HCT116 (cell line): ENCODE results near the gene KRT78. TPM values are rescaled to one million over a fixed set of nuclear protein-coding genes. Genes with fewer than 3 reads are reported as not detected.

Source experiments
- ATAC-seq: fragments of 200-7000 bp; cut with Tn5 transposase; 2 replicates; pipeline ENCODE4 v1.9.1; 2020; ENCODE audit warnings: mild to moderate bottlenecking, moderate library complexity
- BruUV-seq: library from RNA; stranded (reverse); fragments of 400-500 nt; replicated peaks from 2 replicates; lab custom pipeline; 2021; lab: Mats Ljungman, UMichigan
- CTCF ChIA-PET: fragments of 300-600 bp; sonication (Branson Sonifier 250); formaldehyde crosslinking; loops from one replicate; lab custom pipeline; 2021; ENCODE audit warnings: antibody characterized with exemption; lab: Charles Lee
- POLR2A ChIA-PET: fragments of 300-600, 350-600 bp; sonication (Branson Sonifier 250); formaldehyde crosslinking; loops from one replicate; lab custom pipeline; 2021; ENCODE audit warnings: antibody characterized with exemption; lab: Charles Lee
- RAD21 ChIA-PET, 2 experiments: fragments of 300-600 bp; sonication (Branson Sonifier 250); formaldehyde crosslinking; loops; one replicate each; lab custom pipeline; 2023; ENCODE audit warnings: low total read pairs in 2 of 2; ENCODE audit not compliant: uncharacterized antibody in 2 of 2, unreplicated experiment in 2 of 2, low non-redundant PET in 1 of 2; lab: Charles Lee
- DNase-seq: peaks from one replicate; pipeline ENCODE4 v3.0.0-alpha.2; 2010; ENCODE audit warnings: low read depth, low spot score
- H2AFZ ChIP-seq: fragments of 200-600 bp; shearing (Covaris generic), sonication (generic); 2 replicates; pipeline ENCODE4 v1.6.1; 2017; ENCODE audit warnings: low read depth, mixed run types, mixed read lengths, antibody characterized with exemption, low read length; ENCODE audit not compliant: poor library complexity, severe bottlenecking
- H3K27ac ChIP-seq: 2 replicates; pipeline ENCODE4 v1.5.1; 2012; ENCODE audit warnings: low read depth, low read length
- H3K27me3 ChIP-seq: fragments of 200-600 bp; sonication (generic); 2 replicates; pipeline ENCODE4 v1.6.1; 2016; ENCODE audit warnings: mixed run types, low read length, mixed read lengths; ENCODE audit not compliant: insufficient read depth
- H3K36me3 ChIP-seq, 2 experiments: fragments of 200-500 bp in 1 of 2; fragments of 200-600 bp in 1 of 2; sonication (Bioruptor generic) in 1 of 2; sonication (generic) in 1 of 2; 2 replicates each; pipeline versions ENCODE4 v1.5.1 to v1.6.1; 2014 to 2016; ENCODE audit warnings: low read length in 2 of 2, inconsistent platforms in 1 of 2, mixed read lengths in 1 of 2, mixed run types in 1 of 2; ENCODE audit not compliant: insufficient read depth in 2 of 2, control insufficient read depth in 1 of 2
- H3K4me1 ChIP-seq, 2 experiments: fragments of 200-600 bp in 1 of 2; sonication (generic) in 1 of 2; 2 replicates each; pipeline versions ENCODE4 v1.5.1 to v1.6.1; 2012 to 2017; ENCODE audit warnings: low read length in 2 of 2, inconsistent platforms in 1 of 2, mild to moderate bottlenecking in 1 of 2, mixed read lengths in 1 of 2, mixed run types in 1 of 2, moderate library complexity in 1 of 2; ENCODE audit not compliant: insufficient read depth in 2 of 2, control insufficient read depth in 1 of 2
- H3K4me2 ChIP-seq: fragments of 200-600 bp; sonication (generic); 2 replicates; pipeline ENCODE4 v1.6.1; 2017; ENCODE audit warnings: mixed run types, low read length, mixed read lengths
- H3K4me3 ChIP-seq, 2 experiments: fragments of 200-600 bp in 1 of 2; sonication (generic) in 1 of 2; replicated peaks in 1 of 2; 2 replicates each; pipeline ENCODE4 v1.5.1; 2011 to 2016; ENCODE audit warnings: low read length in 2 of 2, control low read depth in 1 of 2, low read depth in 1 of 2, mild to moderate bottlenecking in 1 of 2, mixed read lengths in 1 of 2, mixed run types in 1 of 2
- H3K79me2 ChIP-seq: fragments of 200-600 bp; sonication (generic); 2 replicates; pipeline ENCODE4 v1.6.1; 2017; ENCODE audit warnings: mild to moderate bottlenecking, mixed run types, low read length, moderate library complexity, mixed read lengths; ENCODE audit not compliant: insufficient read depth
- H3K9ac ChIP-seq: fragments of 200-600 bp; sonication (generic); 2 replicates; pipeline ENCODE4 v1.6.1; 2016; ENCODE audit warnings: low read length, mixed read lengths
- H3K9me2 ChIP-seq: fragments of 200-600 bp; sonication (generic), shearing (Covaris generic); 2 replicates; pipeline ENCODE4 v1.6.1; 2017; ENCODE audit warnings: mixed run types, mild to moderate bottlenecking, moderate library complexity; ENCODE audit not compliant: insufficient read depth
- H3K9me3 ChIP-seq, 2 experiments: fragments of 200-500 bp in 1 of 2; fragments of 200-600 bp in 1 of 2; sonication (Bioruptor generic) in 1 of 2; sonication (generic) in 1 of 2; 2 replicates each; pipeline ENCODE4 v1.6.1; 2014 to 2017; ENCODE audit warnings: low read length in 2 of 2, mixed read lengths in 2 of 2, inconsistent platforms in 1 of 2, low read depth in 1 of 2, mild to moderate bottlenecking in 1 of 2, mixed run types in 1 of 2, moderate library complexity in 1 of 2; ENCODE audit not compliant: control insufficient read depth in 1 of 2, insufficient read depth in 1 of 2
- H4K20me1 ChIP-seq: fragments of 200-600 bp; sonication (generic), shearing (Covaris generic); 2 replicates; pipeline ENCODE4 v1.6.1; 2017; ENCODE audit warnings: mixed run types, mild to moderate bottlenecking, moderate library complexity; ENCODE audit not compliant: insufficient read depth
- ELF1 ChIP-seq: IDR thresholded peaks from 2 replicates; pipeline ENCODE4 v1.6.1; 2012; ENCODE audit warnings: low read depth, borderline replicate concordance
- EZH2 ChIP-seq: fragments of 200-600 bp; sonication (generic); IDR thresholded peaks from 2 replicates; pipeline ENCODE4 v1.6.1; 2017; ENCODE audit warnings: antibody characterized with exemption, mixed run types
- EZH2phosphoT487 ChIP-seq: fragments of 200-600 bp; IDR thresholded peaks from 2 replicates; pipeline ENCODE4 v1.6.1; 2018; ENCODE audit warnings: antibody characterized with exemption, borderline replicate concordance
- FOSL1 ChIP-seq: IDR thresholded peaks from 2 replicates; pipeline ENCODE4 v1.6.1; 2012; ENCODE audit warnings: low read depth
- POLR2AphosphoS5 ChIP-seq: IDR thresholded peaks from 2 replicates; pipeline ENCODE4 v1.6.1; 2011; ENCODE audit warnings: mild to moderate bottlenecking, low read depth, low read length, moderate library complexity
- SIN3A ChIP-seq: IDR thresholded peaks from 2 replicates; pipeline ENCODE4 v1.6.1; 2012; ENCODE audit warnings: low read depth
- SP1 ChIP-seq: IDR thresholded peaks from 2 replicates; pipeline ENCODE4 v1.6.1; 2012; ENCODE audit warnings: low read depth
- SRF ChIP-seq: IDR thresholded peaks from 2 replicates; pipeline ENCODE4 v1.6.1; 2012; ENCODE audit warnings: low read depth
- TCF7L2 ChIP-seq: IDR thresholded peaks from 2 replicates; pipeline ENCODE4 v1.7.0; 2011; ENCODE audit warnings: borderline replicate concordance, inconsistent platforms; ENCODE audit not compliant: insufficient read depth, insufficient read length; ENCODE audit errors: extremely low read depth
- ZFX ChIP-seq: fragments of 450-650 bp; IDR thresholded peaks from 2 replicates; pipeline ENCODE4 v1.6.1; 2017
- ZNF274 ChIP-seq: fragments of 200-500 bp; sonication (Bioruptor generic); IDR thresholded peaks from 2 replicates; pipeline ENCODE4 v1.6.1; 2014; ENCODE audit warnings: mild to moderate bottlenecking, low read depth, low read length, inconsistent platforms
- intact Hi-C: fragments of 100-400 bp; cut with micrococcal nuclease; formaldehyde crosslinking; loops from 2 replicates; pipeline ENCODE4 v1.10.0; 2022
- total RNA-seq: library from RNA; stranded (reverse); gene quantifications from one replicate; pipeline ENCODE4 v1.2.1, GENCODE V29; 2021; ENCODE audit not compliant: unreplicated experiment
- TF ChIP-seq, protein P1 (sequence below): IDR thresholded peaks from 2 replicates; pipeline ENCODE4 v1.6.1; 2012
- TF ChIP-seq, protein P2 (sequence below), 3 experiments: fragments of 200-600 bp in 1 of 3; sonication (generic) in 1 of 3; IDR thresholded peaks in 2 of 3; conservative IDR thresholded peaks in 1 of 3; 2 replicates each; pipeline ENCODE4 v1.5.1; 2012 to 2017; ENCODE audit warnings: low read depth in 2 of 3, low read length in 2 of 3, antibody characterized with exemption in 1 of 3, borderline replicate concordance in 1 of 3, control low read depth in 1 of 3, mild to moderate bottlenecking in 1 of 3, mixed read lengths in 1 of 3, mixed run types in 1 of 3, moderate library complexity in 1 of 3; ENCODE audit not compliant: insufficient read depth in 1 of 3
- TF ChIP-seq, protein P3 (sequence below): IDR thresholded peaks from 2 replicates; pipeline ENCODE4 v1.6.1; 2012

KRT78 gene
- total RNA-seq, 1 experiment from 2014 or later: not detected

DNA sequence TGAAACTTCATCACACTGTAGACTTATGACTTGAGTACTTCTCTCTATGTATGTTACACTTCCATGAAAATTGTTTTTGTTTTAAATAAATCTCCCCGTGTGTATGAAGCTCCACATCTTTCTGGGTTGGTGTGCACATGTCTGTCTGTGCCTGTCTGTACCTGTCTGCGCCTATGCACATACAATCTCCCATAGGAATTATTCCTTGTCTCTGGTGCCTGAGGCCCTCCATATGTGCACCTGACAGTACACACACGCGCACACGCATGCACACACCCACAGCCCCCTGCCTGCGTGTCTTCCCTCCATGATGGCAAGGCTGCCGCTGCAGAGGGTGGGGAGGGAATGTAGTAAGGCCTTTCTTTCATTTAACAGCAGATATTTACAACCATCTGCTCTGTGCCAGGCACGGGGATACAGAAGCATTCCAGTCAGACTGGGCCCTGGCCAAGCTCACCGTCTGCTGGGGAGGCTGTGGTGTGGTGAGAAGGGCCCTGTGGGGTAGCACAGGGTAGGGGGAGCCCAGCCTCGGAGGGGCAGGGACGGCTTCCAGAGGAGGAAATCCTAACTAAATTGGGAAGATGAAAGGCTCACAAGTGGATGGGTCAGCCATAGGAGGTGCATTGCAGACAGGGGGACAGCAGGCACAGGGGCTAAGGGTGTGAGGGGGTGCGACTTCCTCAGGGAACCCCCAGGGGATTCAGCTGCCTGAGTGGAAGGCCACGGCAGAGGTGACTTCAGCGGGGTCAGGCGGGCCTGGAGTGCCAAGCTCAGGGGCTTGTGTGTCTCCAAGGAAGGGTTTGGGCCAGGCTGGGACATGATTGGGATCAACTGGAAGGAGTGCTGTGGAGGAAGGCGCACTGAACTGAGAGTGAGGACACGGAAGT, 30.0 kb upstream of the KRT78 start:
- ChIA-PET CTCF (interaction anchor here (0.6 to 8.9 kb wide), 52 partner anchors 8 to 758 kb away, joined by 3 to 140 read pairs (median 5); partner anchors contain the start of gene KRT8), POLR2A (interaction anchor here (1.0 to 4.8 kb wide), 4 partner anchors 26 to 735 kb away, joined by 4 to 40 read pairs (median 6); partner anchors contain the start of gene KRT8)
- no peak for TF ChIP-seq TCF7L2
- no peak for TF ChIP-seq FOSL1

DNA sequence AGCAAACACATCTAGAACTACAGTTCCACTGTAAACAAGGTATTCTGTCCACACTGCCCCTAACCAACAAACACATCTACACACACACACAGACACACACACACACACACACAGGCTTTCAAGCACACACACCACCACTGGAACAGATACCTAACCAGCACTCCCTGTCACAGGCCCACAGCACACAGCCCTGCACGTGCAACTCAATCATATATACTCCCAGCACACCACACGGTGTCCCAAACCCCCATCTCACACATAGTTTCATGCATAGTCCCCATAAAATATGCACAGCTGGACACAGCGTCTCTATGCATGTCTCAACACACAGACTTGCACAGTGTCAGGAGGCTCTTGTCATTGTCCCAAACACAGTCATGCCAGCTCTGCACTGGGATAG, 28.4 kb upstream of the KRT78 start:
- no peak overlapping the region for H2AFZ ChIP-seq
- intact Hi-C loops: no loop called here

More for the DNA sequence above, 30.0 kb upstream of the KRT78 start:
- Histone ChIP-seq H4K20me1 (no peaks in the 10 kb centered on the region), H3K9me2 (no peaks in the 10 kb centered on the region), H3K9me3 (no peaks in the 10 kb centered on the region), H3K79me2 (no peaks in the 10 kb centered on the region), H3K9ac (peak overlapping the region; percentile 44; the same call in 1 of the 2 replicates), H3K27me3 (no peaks in the 10 kb centered on the region), H2AFZ (peak overlapping the region; percentile 26), H3K27ac (peak overlapping the region; percentile 44), H3K4me2 (peak overlapping the region; percentile 84), H3K4me3 (no peak overlapping the region), H3K36me3 (no peaks in the 10 kb centered on the region), H3K4me1 (peaks cover 34 to 66% of the 10 kb centered on the region in 2 experiments)
- no TSS peak for BruUV-seq
- intact Hi-C loops: loop anchor here (1.0 kb wide), 2 partner anchors 295 to 739 kb away; no protein-coding TSS in a partner anchor
- no peak for DNase-seq
- ATAC-seq: no peak
- RAD21 ChIA-PET: interaction anchor here (0.6 to 3.0 kb wide), 18 partner anchors 8 to 732 kb away, joined by 3 to 19 read pairs (median 6); no protein-coding TSS in a partner anchor

More for the DNA sequence above, 28.4 kb upstream of the KRT78 start:
- H4K20me1 ChIP-seq: no peaks in the 10 kb centered on the region
- H3K27ac ChIP-seq: no peak overlapping the region; the same call in 1 of the 2 replicates
- TF ChIP-seq EZH2 (no peak), SRF (no peak), ELF1 (no peak), FOSL1 (no peak), POLR2AphosphoS5 (no peak), SIN3A (no peak), EZH2phosphoT487 (no peak), ZNF274 (no peak), TCF7L2 (no peak), ZFX (no peak), SP1 (no peak)
- TF ChIP-seq, protein P1, sequence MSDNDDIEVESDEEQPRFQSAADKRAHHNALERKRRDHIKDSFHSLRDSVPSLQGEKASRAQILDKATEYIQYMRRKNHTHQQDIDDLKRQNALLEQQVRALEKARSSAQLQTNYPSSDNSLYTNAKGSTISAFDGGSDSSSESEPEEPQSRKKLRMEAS: no peak
- TF ChIP-seq, protein P2, sequence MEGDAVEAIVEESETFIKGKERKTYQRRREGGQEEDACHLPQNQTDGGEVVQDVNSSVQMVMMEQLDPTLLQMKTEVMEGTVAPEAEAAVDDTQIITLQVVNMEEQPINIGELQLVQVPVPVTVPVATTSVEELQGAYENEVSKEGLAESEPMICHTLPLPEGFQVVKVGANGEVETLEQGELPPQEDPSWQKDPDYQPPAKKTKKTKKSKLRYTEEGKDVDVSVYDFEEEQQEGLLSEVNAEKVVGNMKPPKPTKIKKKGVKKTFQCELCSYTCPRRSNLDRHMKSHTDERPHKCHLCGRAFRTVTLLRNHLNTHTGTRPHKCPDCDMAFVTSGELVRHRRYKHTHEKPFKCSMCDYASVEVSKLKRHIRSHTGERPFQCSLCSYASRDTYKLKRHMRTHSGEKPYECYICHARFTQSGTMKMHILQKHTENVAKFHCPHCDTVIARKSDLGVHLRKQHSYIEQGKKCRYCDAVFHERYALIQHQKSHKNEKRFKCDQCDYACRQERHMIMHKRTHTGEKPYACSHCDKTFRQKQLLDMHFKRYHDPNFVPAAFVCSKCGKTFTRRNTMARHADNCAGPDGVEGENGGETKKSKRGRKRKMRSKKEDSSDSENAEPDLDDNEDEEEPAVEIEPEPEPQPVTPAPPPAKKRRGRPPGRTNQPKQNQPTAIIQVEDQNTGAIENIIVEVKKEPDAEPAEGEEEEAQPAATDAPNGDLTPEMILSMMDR (IDR thresholded peaks at IDR 0.05 in 2 of 3, conservative IDR thresholded peaks at IDR 0.05 in 1 of 3; ENCODE audit: borderline replicate concordance in 1 of 3, insufficient read depth in 1 of 3, low read depth in 2 of 3, low read length in 2 of 3): no peak
- TF ChIP-seq, protein P3, sequence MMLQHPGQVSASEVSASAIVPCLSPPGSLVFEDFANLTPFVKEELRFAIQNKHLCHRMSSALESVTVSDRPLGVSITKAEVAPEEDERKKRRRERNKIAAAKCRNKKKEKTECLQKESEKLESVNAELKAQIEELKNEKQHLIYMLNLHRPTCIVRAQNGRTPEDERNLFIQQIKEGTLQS: no peak
- TF ChIP-seq, all 23 proteins: peak for 0
- ATAC-seq: no peak
- Histone ChIP-seq H3K9me2 (no peaks in the 10 kb centered on the region), H3K9ac (no peak overlapping the region), H3K27me3 (no peaks in the 10 kb centered on the region), H3K79me2 (no peaks in the 10 kb centered on the region), H3K36me3 (no peaks in the 10 kb centered on the region), H3K4me3 (no peak overlapping the region), H3K4me2 (no peak overlapping the region), H3K4me1 (peaks cover 49 to 81% of the 10 kb centered on the region in 2 experiments), H3K9me3 (no peaks in the 10 kb centered on the region)
- ChIA-PET RAD21 (interaction anchor here (1.1 to 1.2 kb wide), 2 partner anchors 505 kb away, joined by 3 to 4 read pairs; no protein-coding TSS in a partner anchor), CTCF (interaction anchor here (0.9 to 8.9 kb wide), 10 partner anchors 12 to 739 kb away, joined by 3 to 140 read pairs (median 6); no protein-coding TSS in a partner anchor), POLR2A (interaction anchor here (4.8 kb wide), 1 partner anchor 729 kb away, joined by 40 read pairs; no protein-coding TSS in a partner anchor)
- no TSS peak for BruUV-seq
- DNase-seq: no peak
